HG03432 (cell line): Measurements from ENCODE around the gene HLA-A.

ENCODE experiments used
- ATAC-seq: cut with Tn5 transposase; IDR thresholded peaks from one replicate; pipeline ENCODE4 v1.9.1; 2021; ENCODE audit warnings: mild to moderate bottlenecking, moderate library complexity; ENCODE audit not compliant: unreplicated experiment

Gene HLA-A

DNA sequence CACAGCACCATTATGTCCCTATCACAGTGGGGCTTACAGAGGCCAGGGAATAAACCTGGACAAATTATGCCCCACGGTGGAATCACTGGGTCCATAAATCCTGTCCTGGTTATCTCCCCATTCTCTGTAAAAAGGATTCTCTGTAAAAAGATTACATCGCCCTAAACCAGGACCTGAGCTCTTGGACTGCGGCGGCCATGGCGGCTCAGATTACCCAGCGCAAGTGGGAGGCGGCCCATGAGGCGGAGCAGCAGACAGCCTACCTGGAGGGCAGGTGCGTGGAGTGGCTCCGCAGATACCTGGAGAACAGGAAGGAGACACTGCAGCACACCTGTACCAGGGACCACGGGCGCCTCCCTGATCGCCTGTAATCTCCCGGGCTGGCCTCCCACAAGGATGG, 8.4 kb upstream of the HLA-A start:
- ATAC-seq, result no peak

DNA sequence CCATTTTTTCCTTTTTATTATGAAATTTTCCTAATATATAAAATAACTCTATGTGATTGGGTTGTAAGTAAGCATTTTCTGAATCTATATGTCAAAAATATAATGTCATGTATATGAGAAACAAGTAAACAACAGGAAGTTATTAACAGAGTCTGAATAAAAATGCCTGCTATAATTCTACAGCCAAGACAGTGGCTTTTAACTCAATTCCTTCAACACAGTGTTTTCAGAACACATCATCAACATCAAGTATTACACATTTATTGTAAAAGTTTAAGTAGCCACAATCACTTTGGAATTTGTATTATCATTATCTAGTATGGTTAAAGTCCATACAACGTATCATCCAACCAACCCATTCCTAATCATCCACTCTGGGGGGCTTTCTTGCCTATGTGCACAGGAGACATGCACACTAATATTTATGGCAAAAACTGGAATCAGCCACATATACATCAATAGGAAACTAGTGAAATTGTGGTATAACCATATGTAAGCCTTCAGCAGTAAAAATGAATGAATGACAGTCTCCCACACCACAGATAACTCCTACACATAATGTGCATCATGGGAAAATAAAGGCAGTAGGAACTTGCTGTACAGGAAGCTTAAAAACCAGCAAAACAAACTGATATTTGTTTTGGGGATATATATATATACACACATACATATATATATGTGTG, 6.9 kb upstream of the HLA-A start:
- no peak for ATAC-seq

DNA sequence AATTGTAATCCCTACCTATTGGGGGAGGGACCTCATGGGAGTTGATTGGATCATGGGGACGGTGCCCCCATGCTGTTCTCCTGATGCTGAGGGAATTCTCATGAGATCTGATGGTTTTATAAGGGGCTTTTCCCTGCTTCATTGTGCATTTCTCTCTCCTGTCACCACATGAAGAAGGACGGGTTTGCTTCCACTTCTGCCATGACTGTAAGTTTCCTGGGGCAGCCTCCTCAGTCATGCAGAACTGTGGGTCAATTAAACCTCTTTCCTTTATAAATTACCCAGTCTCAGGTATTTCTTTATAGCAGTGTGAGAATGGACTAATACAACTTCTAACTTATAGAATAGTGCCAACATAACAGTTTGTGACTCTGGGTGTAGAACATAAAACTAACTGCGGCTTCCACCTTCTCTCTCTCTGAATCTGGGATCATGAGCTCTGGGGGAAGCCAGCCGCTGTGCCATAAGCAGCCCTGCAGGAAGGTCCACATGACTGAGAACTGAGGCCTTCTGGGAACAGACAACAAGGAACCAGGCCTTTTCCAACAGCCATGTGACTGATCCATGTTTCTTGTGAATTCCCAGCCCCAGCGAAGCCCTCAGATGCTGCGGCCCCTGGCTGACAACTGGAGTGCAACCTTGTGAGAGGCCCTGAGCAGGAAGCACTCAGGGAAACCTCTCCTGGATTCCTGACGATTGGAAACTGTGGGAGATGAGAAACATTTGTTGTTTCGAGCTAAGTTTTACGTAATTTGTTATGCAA, 3.4 kb upstream of the HLA-A start:
- no peak for ATAC-seq

DNA sequence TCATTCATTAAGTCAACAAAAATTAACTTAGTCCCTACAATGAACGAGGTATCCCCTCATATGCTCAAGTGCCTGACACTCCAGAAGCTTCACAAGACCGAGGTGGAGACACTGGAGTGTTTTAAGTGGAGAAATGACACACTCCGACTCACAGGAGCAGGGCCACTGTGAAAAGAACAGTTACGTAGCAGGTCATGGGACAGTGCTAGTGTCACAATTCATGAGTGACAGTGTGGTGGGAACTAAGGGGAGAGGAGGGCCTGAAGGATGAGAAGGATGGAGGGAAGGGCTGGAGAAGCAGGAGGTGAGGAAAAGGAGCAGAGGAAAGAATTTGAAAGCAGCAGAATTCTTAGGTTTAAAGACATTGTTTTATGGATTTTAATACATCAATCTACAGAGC, 1.3 kb upstream of the HLA-A start:
- no peak for ATAC-seq

DNA sequence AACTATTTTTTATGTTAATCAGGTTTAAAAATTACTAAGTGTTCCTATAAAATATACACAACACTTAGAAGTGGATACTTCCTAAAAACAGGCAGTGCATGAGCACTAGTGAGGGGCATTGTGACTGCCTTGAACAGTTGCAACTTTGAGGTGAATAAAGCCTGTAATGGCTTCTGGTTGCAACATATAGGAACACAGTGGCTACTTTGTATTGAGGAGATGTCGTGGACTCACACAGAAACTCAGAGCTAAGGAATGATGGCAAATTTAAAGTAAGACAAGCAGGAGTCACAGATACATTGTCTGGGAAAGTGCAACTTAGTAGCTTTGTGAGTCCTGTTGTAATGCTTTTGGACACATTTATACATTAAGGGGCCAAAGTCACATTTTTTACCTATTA, 861 bp upstream of the HLA-A start:
- no peak for ATAC-seq

DNA sequence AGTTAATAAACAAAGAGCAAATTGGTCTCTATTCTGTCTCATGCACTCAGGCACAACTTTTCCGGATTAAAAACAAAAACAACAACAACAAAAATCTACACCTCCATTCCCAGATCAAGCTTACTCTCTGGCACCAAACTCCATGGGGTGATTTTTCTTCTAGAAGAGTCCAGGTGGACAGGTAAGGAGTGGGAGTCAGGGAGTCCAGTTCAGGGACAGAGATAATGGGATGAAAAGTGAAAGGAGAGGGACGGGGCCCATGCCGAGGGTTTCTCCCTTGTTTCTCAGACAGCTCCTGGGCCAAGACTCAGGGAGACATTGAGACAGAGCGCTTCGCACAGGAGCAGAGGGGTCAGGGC, 437 bp upstream of the HLA-A start:
- ATAC-seq, result peak; percentile 1

DNA sequence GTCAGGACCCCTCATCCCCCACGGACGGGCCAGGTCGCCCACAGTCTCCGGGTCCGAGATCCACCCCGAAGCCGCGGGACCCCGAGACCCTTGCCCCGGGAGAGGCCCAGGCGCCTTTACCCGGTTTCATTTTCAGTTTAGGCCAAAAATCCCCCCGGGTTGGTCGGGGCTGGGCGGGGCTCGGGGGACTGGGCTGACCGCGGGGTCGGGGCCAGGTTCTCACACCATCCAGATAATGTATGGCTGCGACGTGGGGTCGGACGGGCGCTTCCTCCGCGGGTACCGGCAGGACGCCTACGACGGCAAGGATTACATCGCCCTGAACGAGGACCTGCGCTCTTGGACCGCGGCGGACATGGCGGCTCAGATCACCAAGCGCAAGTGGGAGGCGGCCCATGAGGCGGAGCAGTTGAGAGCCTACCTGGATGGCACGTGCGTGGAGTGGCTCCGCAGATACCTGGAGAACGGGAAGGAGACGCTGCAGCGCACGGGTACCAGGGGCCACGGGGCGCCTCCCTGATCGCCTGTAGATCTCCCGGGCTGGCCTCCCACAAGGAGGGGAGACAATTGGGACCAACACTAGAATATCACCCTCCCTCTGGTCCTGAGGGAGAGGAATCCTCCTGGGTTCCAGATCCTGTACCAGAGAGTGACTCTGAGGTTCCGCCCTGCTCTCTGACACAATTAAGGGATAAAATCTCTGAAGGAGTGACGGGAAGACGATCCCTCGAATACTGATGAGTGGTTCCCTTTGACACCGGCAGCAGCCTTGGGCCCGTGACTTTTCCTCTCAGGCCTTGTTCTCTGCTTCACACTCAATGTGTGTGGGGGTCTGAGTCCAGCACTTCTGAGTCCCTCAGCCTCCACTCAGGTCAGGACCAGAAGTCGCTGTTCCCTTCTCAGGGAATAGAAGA, 978 bp downstream of the HLA-A start:
- peak; percentile 32 for ATAC-seq

DNA sequence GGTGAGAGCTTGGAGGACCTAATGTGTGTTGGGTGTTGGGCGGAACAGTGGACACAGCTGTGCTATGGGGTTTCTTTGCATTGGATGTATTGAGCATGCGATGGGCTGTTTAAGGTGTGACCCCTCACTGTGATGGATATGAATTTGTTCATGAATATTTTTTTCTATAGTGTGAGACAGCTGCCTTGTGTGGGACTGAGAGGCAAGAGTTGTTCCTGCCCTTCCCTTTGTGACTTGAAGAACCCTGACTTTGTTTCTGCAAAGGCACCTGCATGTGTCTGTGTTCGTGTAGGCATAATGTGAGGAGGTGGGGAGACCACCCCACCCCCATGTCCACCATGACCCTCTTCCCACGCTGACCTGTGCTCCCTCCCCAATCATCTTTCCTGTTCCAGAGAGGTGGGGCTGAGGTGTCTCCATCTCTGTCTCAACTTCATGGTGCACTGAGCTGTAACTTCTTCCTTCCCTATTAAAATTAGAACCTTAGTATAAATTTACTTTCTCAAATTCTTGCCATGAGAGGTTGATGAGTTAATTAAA, 3.0 kb downstream of the HLA-A start:
- ATAC-seq, result no peak

DNA sequence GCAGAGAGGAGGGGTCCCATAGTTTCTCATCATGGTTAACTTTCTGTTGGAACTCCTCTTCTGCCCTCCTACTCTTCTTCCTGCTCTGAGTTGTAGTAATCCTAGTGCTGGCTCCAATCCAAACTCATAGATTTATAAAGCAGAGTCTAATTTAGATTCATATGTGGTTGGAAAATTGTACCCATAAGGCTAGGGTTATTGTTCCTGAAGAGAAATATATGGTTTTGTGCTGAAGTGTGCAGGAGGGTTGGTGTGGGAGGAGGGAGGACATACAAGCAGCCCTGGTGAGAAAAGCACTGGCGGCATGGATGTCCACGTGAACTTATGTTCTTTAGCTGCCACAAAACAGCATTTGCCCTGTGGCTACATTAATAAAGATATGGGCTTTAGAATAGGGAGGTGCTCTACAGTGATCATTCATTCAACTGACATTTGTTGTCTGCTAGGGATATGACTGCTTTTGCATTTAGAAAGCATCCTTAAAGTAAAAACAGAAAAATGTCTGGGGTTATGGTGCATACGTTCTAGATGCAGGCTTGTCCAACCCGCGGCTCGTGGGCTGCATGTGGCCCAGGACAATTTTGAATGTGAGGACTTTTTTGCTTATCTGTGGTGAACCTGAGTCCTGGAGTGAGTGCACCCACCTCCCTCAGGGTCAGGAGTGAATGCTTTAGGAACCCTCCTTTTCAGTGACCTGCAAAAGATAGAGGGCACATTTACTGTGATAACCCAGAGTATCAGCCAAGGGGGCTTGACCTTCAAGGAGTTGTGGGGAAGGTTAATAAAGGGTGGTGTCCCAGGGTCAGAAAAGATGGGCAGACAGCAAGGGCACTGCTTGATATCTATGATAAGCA, 4.1 kb downstream of the HLA-A start:
- ATAC-seq, result no peak

DNA sequence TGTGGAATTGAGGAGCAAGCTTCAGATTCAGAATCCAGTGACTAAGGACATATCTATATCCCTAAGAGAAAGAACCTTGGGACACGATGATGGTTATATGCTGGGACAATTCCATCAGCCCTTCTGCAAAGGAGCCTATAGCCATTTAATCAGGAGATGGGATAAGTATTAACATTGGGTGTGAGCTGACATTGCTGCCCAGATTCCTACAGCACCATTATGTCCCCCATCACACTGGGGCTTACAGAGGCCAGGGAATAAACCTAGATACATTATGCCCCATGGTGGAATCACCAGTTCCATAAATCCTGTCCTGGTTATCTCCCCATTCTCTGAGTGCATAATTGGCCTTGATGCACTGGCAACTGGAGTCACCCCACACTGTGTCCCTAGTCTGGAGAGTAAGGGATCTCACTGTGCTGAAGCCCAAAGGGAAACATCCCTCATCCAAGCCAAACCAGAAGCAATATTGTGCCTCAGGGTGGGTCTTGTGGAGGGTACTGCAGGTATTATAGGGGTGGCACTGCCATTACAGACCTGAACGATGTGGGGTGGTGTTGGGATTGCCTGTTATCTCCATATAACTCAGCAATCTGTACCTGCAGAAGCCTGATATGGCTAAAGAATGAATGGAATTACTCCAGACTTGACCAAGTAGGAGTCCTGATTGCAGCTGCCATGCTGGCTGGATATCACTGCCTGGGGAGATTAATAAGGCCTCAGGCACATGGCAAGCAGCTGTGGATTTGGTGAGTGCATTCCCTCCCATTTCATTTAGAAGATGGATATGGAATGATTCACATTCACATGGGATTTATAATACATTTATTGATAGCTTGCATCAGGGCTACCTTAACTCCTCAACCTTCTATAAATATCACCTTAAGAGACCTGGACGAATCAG, 5.0 kb downstream of the HLA-A start:
- ATAC-seq, result no peak

DNA sequence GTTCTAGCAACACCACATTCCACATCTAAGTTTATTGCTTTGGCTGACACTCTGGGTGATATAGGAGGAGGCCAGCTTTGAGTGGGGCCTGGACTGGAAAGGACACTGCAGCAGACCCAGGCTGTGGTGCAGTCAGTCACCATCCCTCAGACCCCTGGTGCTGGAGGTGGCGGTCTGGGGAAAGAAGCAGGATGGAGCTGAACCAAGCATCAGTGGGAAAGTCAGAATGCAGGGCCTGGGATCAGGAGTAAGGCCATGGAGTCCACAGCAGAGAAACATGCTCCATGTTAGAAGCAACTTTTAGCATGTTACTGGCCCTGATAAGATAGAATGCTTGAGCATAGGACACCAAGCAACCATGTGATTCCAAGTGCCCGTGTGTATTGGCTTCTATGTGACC, 5.9 kb downstream of the HLA-A start:
- ATAC-seq, result no peak

DNA sequence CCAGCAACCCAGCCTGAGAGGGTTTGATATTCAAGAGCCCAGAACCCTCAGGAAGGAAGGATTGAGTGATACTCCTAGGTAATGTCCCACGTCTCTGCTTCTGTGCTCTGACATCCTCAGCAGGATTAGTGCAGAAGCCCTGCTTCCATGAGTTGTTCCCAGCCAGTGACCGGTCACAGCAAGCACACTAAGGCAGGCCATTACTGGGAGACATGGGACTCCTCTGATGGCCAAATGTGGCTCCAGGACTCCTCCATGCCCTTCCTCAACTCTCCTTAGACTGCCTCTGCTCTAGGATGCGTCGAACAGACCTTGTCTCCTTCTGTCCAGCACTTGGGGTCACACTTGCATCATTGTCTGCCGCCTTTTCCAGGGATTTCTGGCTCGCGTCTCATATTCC, 7.6 kb downstream of the HLA-A start:
- ATAC-seq, result no peak

DNA sequence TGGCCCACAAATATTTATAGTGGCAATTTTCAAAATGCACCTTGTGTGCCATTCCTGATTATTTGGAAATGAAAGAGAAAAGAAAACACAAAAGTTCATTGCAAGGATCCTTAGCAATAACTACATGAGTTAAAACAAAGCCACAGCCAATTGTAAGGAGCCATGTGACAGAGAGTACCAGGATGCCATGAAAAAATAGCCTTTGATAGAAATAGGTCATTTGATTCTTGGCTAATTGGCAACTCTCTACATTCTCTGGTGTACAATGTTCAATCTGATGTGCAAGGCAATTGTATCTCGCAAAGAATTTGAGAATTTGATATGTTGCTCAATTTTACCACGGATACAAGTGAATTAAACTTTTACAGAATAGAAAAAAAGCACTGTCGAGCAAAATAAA, 9.6 kb downstream of the HLA-A start:
- ATAC-seq, result no peak

DNA sequence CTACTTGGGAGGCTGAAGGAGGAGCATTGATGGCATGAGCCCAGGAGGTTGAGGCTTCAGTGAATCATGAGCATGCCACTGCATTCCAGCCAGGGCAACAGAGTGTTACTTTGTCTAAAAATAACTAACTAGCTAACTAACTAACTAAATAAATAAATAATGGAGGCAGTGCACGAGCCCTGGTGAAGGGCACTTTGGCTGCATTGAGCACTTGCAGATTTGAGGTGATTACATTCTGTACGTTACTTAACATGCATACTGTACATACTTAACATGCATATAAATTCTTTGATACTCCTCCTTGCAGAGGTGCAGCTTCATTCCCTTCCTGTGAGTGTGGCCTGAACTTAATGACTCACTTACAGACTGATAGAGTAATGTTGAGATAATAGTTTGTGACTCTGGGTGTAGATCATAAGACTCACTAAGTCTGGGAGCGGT, 10.7 kb downstream of the HLA-A start:
- ATAC-seq, result no peak

DNA sequence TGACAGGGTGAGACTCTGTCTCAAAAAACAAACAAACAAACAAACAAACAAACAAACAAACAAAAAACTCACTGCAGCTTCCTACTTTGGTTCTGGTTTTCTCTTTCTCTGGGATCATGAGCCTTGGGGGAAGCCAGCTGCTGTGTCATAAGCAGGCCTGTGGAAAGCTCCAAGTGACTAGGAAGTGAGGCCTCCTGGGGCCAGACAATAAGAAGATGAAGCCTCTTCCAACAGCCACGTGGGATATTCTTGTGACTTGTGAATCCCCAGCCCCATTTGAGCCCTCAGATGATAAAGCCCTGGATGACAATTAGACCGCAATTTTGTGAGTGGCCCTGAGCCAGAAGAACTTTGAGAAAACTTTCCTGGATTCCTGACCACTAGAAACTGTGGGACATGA, 11.4 kb downstream of the HLA-A start:
- no peak for ATAC-seq

DNA sequence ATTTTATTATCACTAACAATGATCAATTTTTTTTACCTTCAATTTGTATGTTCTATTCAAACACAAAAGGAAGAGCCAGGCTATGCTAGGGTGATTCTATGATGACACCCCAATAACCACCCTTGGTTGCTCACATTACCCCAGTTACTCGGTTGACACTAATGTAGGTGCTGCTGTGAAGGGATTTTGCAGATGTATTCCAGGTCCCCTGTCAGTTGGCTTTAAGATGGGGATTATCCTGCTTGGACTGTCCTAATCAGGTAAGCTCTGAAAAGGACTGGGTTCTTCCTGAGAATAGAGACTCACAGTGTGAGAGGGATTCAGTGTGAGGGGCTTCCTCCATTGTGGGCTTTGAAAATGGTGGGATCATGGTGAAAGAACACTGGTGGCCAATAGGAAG, 11.9 kb downstream of the HLA-A start:
- no peak for ATAC-seq

DNA sequence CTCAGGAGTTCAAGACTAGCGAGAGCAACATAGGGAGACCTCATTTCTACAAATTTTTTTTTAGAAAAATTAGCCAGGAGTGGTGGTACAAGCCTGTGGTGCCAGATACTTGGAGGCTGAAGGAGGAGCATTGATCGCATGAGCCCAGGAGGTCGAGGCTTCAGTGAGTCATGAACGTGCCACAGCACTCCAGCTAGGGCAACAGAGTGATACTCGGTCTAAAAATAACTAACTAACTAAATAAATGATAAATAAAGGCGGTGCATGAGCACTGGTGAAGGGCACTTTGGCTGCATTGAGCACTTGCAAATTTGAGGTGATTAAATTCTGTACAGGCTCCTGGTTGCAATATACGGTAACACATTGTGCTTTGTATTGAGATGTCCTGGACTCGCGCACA, 13.5 kb downstream of the HLA-A start:
- ATAC-seq, result no peak

DNA sequence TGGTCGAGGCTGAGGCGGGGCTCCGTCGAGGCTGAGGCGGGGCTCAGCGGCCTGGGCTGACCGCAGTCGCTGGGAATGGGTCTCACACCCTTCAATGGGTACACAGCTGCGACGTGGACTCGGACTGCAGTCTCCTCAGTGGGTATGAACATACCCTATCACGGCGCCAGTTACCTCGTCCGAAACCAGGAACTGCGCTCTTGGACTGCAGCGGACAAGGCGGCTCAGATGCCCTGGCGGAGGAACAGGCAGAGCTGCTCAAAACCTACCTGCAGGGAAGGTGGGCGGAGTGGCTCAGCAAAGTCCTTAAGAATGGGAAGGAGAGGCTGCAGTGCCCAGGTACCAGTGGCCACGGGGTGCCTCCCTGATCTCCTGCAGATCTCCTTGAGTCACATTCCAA, 14.2 kb downstream of the HLA-A start:
- ATAC-seq, result no peak

DNA sequence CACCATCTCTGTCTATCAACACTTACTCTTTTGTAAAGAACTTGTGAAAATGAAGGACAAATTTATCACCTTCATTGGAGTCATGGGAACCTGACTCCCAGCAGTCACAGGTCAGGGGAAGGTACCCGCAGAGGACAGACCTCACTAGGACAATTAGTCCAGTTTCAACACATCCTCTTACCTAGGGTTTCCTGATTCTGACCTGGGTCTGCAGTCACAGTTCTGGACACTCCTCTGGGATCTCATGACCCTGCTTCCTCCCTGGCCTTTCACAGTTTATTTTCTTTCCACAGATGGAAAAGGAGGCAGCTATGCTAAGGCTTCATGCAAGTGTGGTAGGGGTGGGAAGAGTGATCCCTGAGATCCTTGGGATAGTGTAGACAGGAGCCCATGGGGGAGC, 15.7 kb downstream of the HLA-A start:
- no peak for ATAC-seq

DNA sequence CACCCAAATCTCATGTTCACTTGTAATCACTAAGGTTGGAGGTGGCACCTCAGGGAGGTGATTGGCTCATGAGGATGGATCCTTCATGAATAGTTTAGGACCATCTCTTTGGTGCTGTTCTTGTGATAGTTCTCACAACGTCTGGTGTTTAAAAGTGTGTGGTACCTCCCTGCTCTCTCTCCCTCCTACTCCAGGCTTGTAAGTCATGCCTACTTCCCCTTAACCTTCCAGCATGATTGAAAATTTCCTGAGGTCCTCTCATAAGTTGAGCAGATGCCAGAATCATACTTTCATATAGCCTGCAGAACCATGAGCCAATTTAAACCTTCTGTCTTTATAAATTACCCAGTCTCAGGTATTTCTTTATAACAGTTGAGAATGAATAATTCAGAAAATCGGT, 16.6 kb downstream of the HLA-A start:
- no peak for ATAC-seq
